SK-N-SH (cell line): ENCODE data around the gene PFDN1. TPM values are rescaled to one million over a fixed set of nuclear protein-coding genes. Genes with fewer than 3 reads are reported as not detected.
A peak's percentile ranks its signal among the peaks of the same experiment; 100 is the strongest.

Experiments used
- CTCF ChIA-PET: fragments of 300-600, 350-600 bp; formaldehyde crosslinking; extraction: SDS; loops from one replicate; lab custom pipeline; 2021; lab: Yijun Ruan, JAX
- POLR2A ChIA-PET: fragments of 350-600 bp; sonication (Branson Sonifier 250); formaldehyde crosslinking; extraction: SDS; loops from one replicate; lab custom pipeline; 2020; ENCODE audit warnings: antibody characterized with exemption, inconsistent platforms; lab: Yijun Ruan, JAX
- DNase-seq: peaks from one replicate; pipeline ENCODE4 v3.0.0; 2012
- H2AFZ ChIP-seq: fragments of 200-600 bp; sonication (generic); 2 replicates; pipeline ENCODE4 v1.8.1; 2016; ENCODE audit warnings: antibody characterized with exemption, mild to moderate bottlenecking, low read depth
- H3F3A ChIP-seq: fragments of 200-600 bp; sonication (generic); replicated peaks from 2 replicates; pipeline ENCODE3; 2016; ENCODE audit warnings: antibody characterized with exemption, mild to moderate bottlenecking; ENCODE audit not compliant: insufficient read depth
- H3K27ac ChIP-seq, 2 experiments: fragments of 200-500 bp in 1 of 2; fragments of 200-600 bp in 1 of 2; sonication (Bioruptor generic) in 1 of 2; sonication (generic), shearing (Covaris generic) in 1 of 2; 2 replicates each; pipeline versions ENCODE4 v1.5.1 to v1.6.1; 2014 to 2016; ENCODE audit warnings: low read depth in 2 of 2, inconsistent platforms in 1 of 2, low read length in 1 of 2, mild to moderate bottlenecking in 1 of 2, mixed read lengths in 1 of 2
- H3K27me3 ChIP-seq: fragments of 200-600 bp; sonication (generic), shearing (Covaris generic); 2 replicates; pipeline ENCODE4 v1.6.1; 2016; ENCODE audit warnings: mixed run types; ENCODE audit not compliant: insufficient read depth
- H3K36me3 ChIP-seq, 2 experiments: fragments of 200-500 bp in 1 of 2; fragments of 200-600 bp in 1 of 2; sonication (Bioruptor generic) in 1 of 2; sonication (generic) in 1 of 2; replicated peaks in 1 of 2; 2 replicates each; pipeline versions ENCODE3 to v1.5.1; 2014 to 2016; ENCODE audit warnings: low read length in 1 of 2, mild to moderate bottlenecking in 1 of 2; ENCODE audit not compliant: insufficient read depth in 2 of 2, control insufficient read depth in 1 of 2
- H3K4me1 ChIP-seq, 2 experiments: fragments of 200-500 bp in 1 of 2; fragments of 200-600 bp in 1 of 2; sonication (Bioruptor generic) in 1 of 2; sonication (generic), shearing (Covaris generic) in 1 of 2; 2 replicates each; pipeline versions ENCODE4 v1.5.1 to v1.6.1; 2014 to 2016; ENCODE audit warnings: low read depth in 1 of 2, low read length in 1 of 2, mixed run types in 1 of 2; ENCODE audit not compliant: insufficient read depth in 2 of 2, control insufficient read depth in 1 of 2
- H3K4me2 ChIP-seq: fragments of 200-600 bp; sonication (generic), shearing (Covaris generic); 2 replicates; pipeline ENCODE4 v1.6.1; 2017; ENCODE audit warnings: mixed run types
- H3K4me3 ChIP-seq, 2 experiments: fragments of 200-500 bp in 1 of 2; fragments of 200-600 bp in 1 of 2; sonication (Bioruptor generic) in 1 of 2; sonication (generic), shearing (Covaris generic) in 1 of 2; 2 replicates each; pipeline versions ENCODE4 v1.5.1 to v1.8.1; 2014 to 2016; ENCODE audit warnings: low read depth in 2 of 2, inconsistent platforms in 1 of 2, low read length in 1 of 2, mild to moderate bottlenecking in 1 of 2, mixed read lengths in 1 of 2, moderate library complexity in 1 of 2
- H3K79me2 ChIP-seq: fragments of 200-600 bp; sonication (generic); 2 replicates; pipeline ENCODE4 v1.8.1; 2017; ENCODE audit warnings: mild to moderate bottlenecking; ENCODE audit not compliant: insufficient read depth
- H3K9ac ChIP-seq: fragments of 200-600 bp; sonication (generic); 2 replicates; pipeline ENCODE4 v1.6.1; 2017; ENCODE audit warnings: mixed run types
- H3K9me2 ChIP-seq: fragments of 200-600 bp; sonication (generic); 2 replicates; pipeline ENCODE4 v1.6.1; 2017; ENCODE audit warnings: mixed run types
- H3K9me3 ChIP-seq: fragments of 200-600 bp; sonication (generic); 2 replicates; pipeline ENCODE4 v1.6.1; 2017; ENCODE audit warnings: mixed run types, mild to moderate bottlenecking, moderate library complexity
- H4K20me1 ChIP-seq: fragments of 200-600 bp; sonication (generic); 2 replicates; pipeline ENCODE4 v1.6.1; 2017; ENCODE audit warnings: mild to moderate bottlenecking, mixed run types; ENCODE audit not compliant: insufficient read depth
- ELF1 ChIP-seq: IDR thresholded peaks from 2 replicates; pipeline ENCODE4 v1.4.0; 2012
- EZH2phosphoT487 ChIP-seq: fragments of 200-600 bp; sonication (generic); IDR thresholded peaks from 2 replicates; pipeline ENCODE4 v1.6.1; 2017; ENCODE audit warnings: low read depth, mixed run types, mild to moderate bottlenecking, antibody characterized with exemption, moderate library complexity, borderline replicate concordance
- FOXJ3 ChIP-seq: sonication (generic); formaldehyde crosslinking; IDR thresholded peaks from 2 replicates; pipeline ENCODE4 v1.5.1; 2020; ENCODE audit warnings: mild to moderate bottlenecking, missing genetic modification reagents
- MXI1 ChIP-seq: IDR thresholded peaks from 2 replicates; pipeline ENCODE4 v1.6.1; 2012; ENCODE audit warnings: mild to moderate bottlenecking, low read depth, low read length, improper control_type of control experiment
- NFIC ChIP-seq: IDR thresholded peaks from 2 replicates; pipeline ENCODE4 v1.4.0; 2012; ENCODE audit warnings: borderline replicate concordance
- POLR2AphosphoS5 ChIP-seq: IDR thresholded peaks from 2 replicates; pipeline ENCODE4 v1.6.1; 2012; ENCODE audit warnings: low read depth, low read length
- RCOR1 ChIP-seq: fragments of 150-350 bp; IDR thresholded peaks from 2 replicates; pipeline ENCODE4 v1.6.1; 2017; ENCODE audit warnings: antibody characterized with exemption, low read length
- RXRA ChIP-seq: IDR thresholded peaks from 2 replicates; pipeline ENCODE4 v1.4.0; 2012; ENCODE audit warnings: low read depth, mild to moderate bottlenecking, borderline replicate concordance
- SIN3A ChIP-seq: IDR thresholded peaks from 2 replicates; pipeline ENCODE4 v1.6.1; 2012; ENCODE audit warnings: low read depth, mild to moderate bottlenecking, low read length, moderate library complexity, borderline replicate concordance
- TAF1 ChIP-seq: IDR thresholded peaks from 2 replicates; pipeline ENCODE4 v1.6.1; 2012; ENCODE audit warnings: low read depth, mild to moderate bottlenecking, low read length, moderate library complexity, borderline replicate concordance
- TCF12 ChIP-seq: IDR thresholded peaks from 2 replicates; pipeline ENCODE4 v1.4.0; 2012
- TEAD4 ChIP-seq: IDR thresholded peaks from 2 replicates; pipeline ENCODE4 v1.4.0; 2012; ENCODE audit warnings: mild to moderate bottlenecking, borderline replicate concordance; ENCODE audit not compliant: insufficient read depth
- YY1 ChIP-seq: IDR thresholded peaks from 2 replicates; pipeline ENCODE4 v1.4.0; 2012; ENCODE audit warnings: low read depth, mild to moderate bottlenecking
- ZBTB33 ChIP-seq: IDR thresholded peaks from 2 replicates; pipeline ENCODE4 v1.4.0; 2012; ENCODE audit warnings: low read depth, borderline replicate concordance
- WGBS: methylation state at CpG from one replicate; pipeline ENCODE4 v1.1.6; 2017; ENCODE audit warnings: low lambda C conversion rate; 5-methylcytosine and 5-hydroxymethylcytosine counted together
- polyA plus RNA-seq, 3 experiments: library from polyadenylated mRNA; depleted of rRNA; stranded (reverse); fragments of >200 nt; gene quantifications; 2 replicates each; pipeline ENCODE4 v1.2.3, GENCODE V29; 2012
- TF ChIP-seq, protein P1 (sequence below): fragments of 150-350 bp; IDR thresholded peaks from 2 replicates; pipeline ENCODE4 v1.6.1; 2017; ENCODE audit warnings: antibody characterized with exemption, low read length, low read depth, borderline replicate concordance
- TF ChIP-seq, protein P2 (sequence below): fragments of 200-600 bp; sonication (generic); IDR thresholded peaks from 2 replicates; pipeline ENCODE4 v1.6.1; 2017; ENCODE audit warnings: antibody characterized with exemption, mild to moderate bottlenecking, moderate library complexity

Gene PFDN1
- polyA plus RNA-seq, 1 of the 3 experiments (the other 2 are of a cell fraction): 55.2 TPM

DNA sequence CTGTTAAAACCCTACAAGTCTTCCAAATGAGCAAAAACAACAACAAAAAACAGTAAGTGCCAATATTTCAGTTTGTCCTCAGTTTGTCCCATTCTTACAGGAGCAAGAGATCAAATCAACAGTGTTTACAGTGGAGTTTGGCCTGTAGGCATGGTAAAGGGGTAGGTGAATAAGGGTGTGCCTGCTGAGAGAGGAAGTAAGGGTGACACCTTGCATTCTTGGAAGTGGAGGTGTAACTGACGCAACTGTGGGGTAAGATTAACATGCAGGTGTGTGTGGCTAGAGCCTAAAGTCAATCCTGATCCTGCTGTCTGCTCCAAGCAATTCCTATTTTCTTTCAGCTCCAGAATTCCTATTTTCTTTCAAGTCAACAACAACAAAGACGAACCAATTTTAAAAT is 43.4 kb downstream of the PFDN1 start (continued):
- TF ChIP-seq ZBTB33 (no peak), RCOR1 (no peak), TEAD4 (no peak), ELF1 (no peak)
- TF ChIP-seq, protein P1, sequence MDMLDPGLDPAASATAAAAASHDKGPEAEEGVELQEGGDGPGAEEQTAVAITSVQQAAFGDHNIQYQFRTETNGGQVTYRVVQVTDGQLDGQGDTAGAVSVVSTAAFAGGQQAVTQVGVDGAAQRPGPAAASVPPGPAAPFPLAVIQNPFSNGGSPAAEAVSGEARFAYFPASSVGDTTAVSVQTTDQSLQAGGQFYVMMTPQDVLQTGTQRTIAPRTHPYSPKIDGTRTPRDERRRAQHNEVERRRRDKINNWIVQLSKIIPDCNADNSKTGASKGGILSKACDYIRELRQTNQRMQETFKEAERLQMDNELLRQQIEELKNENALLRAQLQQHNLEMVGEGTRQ: no peak

GRCh38 chr5:140258873-140259272 is 44.0 kb downstream of the PFDN1 start:
- no peak overlapping the region for H3K4me3 ChIP-seq
- H2AFZ ChIP-seq: no peak overlapping the region
- H3K4me1 ChIP-seq: peaks cover 7 to 24% of the 10 kb centered on the region in 2 experiments; a peak in 3 of 4 replicates
- peaks cover 30% of the 10 kb centered on the region for H3F3A ChIP-seq
- H3K4me2 ChIP-seq: no peak overlapping the region
- ChIA-PET POLR2A (no interaction called here), CTCF (interaction anchor here (2.2 to 2.5 kb wide), 2 partner anchors 11 to 15 kb away, joined by 6 to 17 read pairs; no protein-coding TSS in a partner anchor)
- H4K20me1 ChIP-seq: no peaks in the 10 kb centered on the region
- no peak for TF ChIP-seq RCOR1
- TF ChIP-seq POLR2AphosphoS5: no peak
- TF ChIP-seq NFIC: no peak
- TF ChIP-seq, protein P2, sequence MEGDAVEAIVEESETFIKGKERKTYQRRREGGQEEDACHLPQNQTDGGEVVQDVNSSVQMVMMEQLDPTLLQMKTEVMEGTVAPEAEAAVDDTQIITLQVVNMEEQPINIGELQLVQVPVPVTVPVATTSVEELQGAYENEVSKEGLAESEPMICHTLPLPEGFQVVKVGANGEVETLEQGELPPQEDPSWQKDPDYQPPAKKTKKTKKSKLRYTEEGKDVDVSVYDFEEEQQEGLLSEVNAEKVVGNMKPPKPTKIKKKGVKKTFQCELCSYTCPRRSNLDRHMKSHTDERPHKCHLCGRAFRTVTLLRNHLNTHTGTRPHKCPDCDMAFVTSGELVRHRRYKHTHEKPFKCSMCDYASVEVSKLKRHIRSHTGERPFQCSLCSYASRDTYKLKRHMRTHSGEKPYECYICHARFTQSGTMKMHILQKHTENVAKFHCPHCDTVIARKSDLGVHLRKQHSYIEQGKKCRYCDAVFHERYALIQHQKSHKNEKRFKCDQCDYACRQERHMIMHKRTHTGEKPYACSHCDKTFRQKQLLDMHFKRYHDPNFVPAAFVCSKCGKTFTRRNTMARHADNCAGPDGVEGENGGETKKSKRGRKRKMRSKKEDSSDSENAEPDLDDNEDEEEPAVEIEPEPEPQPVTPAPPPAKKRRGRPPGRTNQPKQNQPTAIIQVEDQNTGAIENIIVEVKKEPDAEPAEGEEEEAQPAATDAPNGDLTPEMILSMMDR: no peak
- TF ChIP-seq RXRA: no peak
- TF ChIP-seq YY1: no peak
- no peak for TF ChIP-seq SIN3A
- no peak for TF ChIP-seq MXI1
- no peak for TF ChIP-seq EZH2phosphoT487
- no peak for TF ChIP-seq TCF12
- no peak for TF ChIP-seq TAF1
- TF ChIP-seq FOXJ3 (CRISPR knock-in tag): no peak
- H3K9me3 ChIP-seq: no peaks in the 10 kb centered on the region
- H3K36me3 ChIP-seq: peaks cover 2 to 3% of the 10 kb centered on the region in 2 experiments
- 98% methylated on average over 4 of the region's 4 CpGs for WGBS
- no peaks in the 10 kb centered on the region for H3K9me2 ChIP-seq
- DNase-seq: no peak
- peak overlapping the region in 1 of 2 experiments; percentile 79; a peak in 2 of 4 replicates for H3K27ac ChIP-seq
- no peaks in the 10 kb centered on the region for H3K27me3 ChIP-seq
- H3K9ac ChIP-seq: no peak overlapping the region
- H3K79me2 ChIP-seq: peaks cover 70% of the 10 kb centered on the region
